Pons (tissue), 1 donor: Measurements from ENCODE around the gene CCNYL1.
"Not testable (repeated sequence)": the region's sequence is repeated elsewhere in the genome, so short reads cannot be mapped to it uniquely, and the experiment has no call there.

ENCODE experiments used
- DNase-seq: peaks from one replicate; pipeline ENCODE4 v3.0.0-alpha.2; 2016; ENCODE audit warnings: low spot score

The CCNYL1 gene

DNA sequence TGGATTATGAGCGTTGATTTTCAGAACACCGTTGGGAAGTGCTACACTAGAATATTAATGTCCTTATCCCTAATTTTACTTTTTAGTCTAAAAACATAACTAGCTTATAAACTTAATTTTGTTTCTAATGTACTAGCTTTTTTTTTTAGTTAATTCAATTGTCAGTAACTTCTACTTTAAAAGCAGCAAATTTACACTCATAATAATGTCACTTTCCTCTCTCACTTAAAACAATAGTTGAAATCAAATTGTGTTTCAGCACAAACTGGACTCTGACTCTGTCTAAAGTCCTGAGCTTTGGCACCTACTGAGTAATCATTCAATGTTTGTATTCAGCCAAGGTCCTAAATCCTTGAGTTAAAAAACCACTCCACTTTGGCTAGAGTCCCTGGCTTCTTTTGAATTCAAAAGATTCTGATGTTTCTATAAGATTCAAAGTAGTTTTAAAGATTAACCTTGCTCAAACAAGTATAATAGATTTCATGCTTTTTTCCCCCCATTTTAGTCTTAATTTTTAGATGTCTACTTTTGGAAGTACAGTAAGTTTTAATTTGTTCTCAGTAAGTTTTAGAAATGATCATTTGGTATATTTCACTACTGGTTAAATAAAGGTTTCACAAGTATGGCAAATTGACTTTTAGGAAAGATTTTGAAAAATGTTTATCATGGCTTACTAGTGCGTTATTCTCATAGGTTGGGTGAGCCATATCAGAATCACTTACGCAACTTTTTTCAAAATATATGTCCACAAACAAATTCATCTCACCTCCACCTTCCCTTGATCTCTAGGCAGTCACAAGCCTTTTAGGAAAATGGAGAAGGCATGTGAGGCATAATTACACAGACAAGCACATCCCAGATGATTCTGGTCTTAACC lies 23.4 kb downstream of the CCNYL1 start:
- DNase-seq, result no peak

DNA sequence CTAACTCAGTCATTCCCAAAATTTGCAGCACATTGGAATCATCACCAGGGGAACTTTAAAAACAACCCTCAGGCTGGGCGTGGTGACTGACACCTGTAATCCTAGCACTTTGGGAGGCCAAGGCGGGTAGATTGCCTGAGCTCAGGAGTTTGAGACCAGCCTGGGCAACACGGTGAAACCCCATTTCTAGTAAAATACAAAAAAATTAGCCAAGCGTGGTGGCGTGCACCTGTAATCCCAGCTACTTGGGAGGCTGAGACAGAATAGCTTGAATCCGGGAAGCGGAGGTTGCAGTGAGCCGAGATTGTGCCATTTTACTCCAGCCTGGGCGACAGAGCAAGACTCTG lies 24.0 kb downstream of the CCNYL1 start:
- not testable (repeated sequence) for DNase-seq

DNA sequence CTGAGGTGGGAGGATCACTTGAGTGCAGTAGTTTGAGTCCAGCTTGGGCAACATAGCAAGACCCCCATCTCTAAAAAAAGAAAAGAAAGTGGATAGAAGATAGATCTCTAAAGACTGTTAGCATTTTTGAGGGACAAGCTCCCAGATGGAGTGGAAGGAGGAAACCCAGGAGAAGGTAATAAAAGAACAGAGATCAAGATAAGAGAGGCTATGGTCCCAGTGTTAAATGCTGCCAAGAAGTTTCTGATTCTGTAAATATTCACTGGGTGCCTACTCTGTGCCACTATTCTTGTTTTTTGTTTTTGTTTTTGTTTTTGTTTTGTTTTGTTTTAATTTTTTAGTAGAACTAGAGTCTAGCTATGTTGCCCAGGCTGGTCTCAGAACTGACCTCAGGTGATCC lies 32.1 kb downstream of the CCNYL1 start:
- DNase-seq, result no peak

DNA sequence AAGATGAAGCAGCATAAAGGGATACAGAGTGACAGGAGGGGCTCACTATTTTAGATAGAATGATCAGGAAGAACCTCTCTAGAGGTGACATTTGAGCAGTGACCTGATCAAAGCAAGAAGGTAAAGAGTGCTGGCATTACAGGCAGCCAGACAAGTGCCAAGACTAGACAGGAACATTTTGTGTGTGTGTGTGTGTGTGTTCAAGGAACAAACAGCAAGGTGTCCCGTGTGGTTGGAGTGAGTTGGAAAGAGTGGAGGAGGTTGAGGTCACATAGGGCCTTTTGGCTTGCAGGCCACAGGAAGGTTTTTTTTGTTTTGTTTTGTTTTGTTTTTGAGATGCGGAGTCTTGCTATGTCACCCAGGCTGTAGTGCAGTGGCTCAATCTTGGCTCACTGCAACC lies 32.6 kb downstream of the CCNYL1 start:
- DNase-seq, result no peak

DNA sequence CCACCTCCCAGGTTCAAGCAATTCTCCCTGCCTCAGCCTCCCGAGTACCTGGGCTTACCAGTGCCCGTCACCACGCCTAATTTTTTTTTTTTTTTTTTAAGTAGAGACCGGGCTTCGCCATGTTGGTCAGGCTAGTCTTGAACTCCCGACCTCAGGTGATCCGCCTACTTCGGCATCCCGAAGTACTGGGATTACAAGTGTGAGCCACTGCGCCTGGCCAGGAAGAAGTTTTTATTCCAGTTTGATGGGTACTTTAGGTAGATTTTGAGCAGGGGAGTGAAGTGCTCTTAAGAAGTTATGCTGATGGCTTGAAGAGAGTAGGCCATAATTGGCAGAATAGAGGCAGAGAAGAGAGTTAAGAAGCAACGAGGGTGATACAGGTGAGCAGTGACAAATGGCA lies 33.0 kb downstream of the CCNYL1 start:
- DNase-seq, result no peak

DNA sequence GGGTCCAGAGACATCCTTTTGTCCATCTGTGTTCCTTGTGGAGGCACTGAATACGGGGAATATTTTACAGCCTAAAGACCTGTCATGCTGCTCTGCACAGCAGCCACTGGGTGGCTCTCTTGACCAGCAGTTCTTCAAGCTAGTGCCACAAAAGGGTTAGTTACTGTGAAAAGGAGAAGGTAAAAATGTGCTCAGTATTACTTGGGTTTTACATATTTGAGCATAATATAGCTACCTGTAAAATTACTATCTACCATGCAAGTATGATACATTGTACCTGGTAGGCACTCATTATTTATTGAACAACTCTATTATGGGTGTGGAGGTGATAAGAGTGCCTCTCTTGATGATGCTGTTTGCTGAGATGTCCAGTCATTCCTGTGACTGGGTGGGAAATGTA lies 34.7 kb downstream of the CCNYL1 start:
- DNase-seq, result peak; percentile 85

DNA sequence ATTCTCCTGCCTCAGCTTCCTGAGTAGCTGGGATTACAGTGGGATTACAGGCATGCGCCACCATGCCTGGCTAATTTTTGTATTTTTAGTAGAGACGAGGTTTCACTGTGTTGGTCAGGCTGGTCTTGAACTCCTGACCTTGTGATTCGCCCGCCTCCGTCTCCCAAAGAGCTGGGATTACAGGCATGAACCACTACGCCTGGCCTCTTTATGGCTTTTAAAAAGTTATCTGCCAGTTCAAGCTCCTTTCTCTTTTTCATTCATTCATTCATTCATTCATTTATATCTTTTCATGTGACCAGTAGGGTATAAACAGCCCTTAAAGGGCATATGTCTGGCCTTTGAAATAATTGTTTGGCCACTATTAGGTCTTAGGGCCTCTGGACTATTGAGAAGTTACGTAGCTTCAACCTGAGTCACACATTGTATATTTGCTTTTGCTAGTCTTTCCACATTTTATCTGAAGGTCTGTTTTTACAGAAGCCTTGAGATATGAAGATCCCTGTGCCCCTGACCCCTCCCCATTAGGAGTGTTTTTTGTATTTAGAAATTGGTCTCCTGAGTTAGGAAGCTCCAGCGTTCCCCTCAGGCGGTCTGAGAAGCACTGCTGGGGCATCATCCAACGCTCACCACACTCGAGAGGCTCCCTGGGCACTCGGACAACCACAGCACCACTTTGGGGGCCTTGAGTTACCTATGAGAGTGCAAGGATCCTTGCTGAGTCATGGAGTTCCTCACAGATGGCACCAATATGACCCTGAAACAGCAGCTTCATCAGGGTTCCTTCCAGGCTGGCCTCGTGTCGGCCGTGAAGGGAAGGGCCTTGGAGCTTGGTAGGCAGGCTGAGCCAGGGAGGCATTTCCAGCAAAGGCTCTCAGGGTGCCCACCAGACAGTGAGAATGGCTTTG lies 36.5 kb downstream of the CCNYL1 start:
- no peak for DNase-seq

DNA sequence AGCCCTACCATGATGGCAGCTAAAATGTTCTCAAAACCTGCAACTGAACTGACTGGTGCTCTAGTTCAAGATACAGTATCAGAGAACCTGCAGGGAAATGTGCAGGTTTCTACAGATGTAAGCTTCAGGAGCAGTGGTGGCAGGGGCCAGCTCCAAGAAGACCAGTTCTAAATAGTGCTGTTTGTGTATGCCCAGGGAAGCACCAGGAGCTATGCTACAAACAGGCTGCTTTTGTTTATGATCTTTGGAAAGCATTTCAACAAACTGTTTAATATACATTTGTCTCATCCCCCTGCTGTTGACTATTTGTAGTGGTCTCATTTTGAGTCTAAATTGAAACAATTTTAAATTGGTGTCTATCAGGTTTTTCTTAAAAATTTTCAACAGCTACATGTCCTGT lies 37.6 kb downstream of the CCNYL1 start:
- peak; percentile 56 for DNase-seq

DNA sequence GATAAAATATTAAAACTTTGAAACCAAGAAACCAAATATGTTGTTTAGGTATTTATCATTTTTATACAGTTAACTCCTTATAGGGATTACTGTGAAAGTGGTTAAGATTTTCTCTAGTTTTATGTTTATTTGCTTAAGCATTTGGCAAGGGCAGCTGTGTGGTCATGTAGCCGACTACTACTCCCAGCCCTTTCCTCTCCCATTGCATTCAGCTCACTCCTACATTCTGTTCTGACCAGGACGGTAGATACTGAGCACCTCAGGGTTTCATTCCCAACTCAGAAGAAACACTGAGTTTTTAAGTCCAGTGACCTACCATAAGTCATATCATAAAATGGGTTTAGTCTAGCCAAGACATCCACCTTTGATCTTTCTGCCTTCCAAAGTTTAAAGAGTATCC lies 38.4 kb downstream of the CCNYL1 start:
- DNase-seq, result no peak

DNA sequence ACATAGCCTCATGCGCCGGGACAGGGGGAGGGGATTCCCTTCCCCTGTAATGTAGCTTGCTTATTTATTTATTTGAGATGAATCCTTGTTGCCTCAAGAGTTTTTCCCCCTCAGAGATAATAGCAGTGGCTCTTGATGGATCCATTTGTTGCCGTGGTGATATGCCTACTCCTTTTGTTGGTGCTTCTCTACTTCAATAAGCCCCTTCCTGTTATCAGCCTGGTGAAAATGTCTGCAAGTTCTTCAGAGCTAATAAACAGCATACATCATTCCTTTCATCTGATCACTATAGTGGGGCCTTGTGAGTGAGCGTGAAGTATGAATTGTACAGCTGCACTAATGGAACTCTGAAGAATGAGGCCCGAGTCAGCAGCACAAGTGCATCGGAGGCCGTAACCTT lies 38.9 kb downstream of the CCNYL1 start:
- peak; percentile 45 for DNase-seq

DNA sequence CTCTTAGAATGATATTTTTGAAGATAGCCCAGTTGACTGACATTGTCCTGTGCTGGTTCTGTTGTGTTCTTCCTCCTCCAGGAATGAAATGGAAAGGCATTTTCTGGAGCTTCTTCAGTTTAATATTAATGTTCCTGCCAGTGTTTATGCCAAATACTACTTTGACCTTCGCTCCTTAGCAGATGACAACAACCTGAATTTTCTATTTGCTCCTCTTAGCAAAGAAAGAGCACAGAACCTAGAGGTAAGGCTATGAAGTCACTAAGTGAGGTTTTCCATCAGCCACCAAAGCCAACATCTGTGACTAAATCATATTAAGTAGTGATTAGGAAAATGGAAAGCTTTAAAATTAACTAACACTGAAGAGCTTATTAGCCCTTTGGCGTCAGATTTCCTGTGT lies 39.4 kb downstream of the CCNYL1 start:
- DNase-seq, result no peak

DNA sequence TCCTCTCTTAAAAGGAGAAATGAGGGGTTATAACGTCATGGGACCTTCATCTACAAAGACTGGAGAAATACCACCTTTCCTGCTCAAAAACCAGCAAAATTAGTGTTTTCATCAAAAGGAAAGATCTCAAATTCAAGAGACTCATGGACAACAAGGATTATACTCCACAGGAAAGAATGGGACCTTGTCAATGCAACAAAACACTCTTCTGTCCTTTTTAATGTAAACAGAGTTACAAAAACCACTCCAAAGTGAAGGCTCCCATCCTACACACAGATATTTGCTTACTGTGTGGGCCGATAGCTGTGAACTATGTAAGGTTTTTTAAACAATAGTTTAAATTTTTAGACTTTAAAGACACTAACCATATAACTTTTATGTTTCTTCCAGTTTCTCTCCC lies 42.2 kb downstream of the CCNYL1 start:
- DNase-seq, result peak; percentile 75

DNA sequence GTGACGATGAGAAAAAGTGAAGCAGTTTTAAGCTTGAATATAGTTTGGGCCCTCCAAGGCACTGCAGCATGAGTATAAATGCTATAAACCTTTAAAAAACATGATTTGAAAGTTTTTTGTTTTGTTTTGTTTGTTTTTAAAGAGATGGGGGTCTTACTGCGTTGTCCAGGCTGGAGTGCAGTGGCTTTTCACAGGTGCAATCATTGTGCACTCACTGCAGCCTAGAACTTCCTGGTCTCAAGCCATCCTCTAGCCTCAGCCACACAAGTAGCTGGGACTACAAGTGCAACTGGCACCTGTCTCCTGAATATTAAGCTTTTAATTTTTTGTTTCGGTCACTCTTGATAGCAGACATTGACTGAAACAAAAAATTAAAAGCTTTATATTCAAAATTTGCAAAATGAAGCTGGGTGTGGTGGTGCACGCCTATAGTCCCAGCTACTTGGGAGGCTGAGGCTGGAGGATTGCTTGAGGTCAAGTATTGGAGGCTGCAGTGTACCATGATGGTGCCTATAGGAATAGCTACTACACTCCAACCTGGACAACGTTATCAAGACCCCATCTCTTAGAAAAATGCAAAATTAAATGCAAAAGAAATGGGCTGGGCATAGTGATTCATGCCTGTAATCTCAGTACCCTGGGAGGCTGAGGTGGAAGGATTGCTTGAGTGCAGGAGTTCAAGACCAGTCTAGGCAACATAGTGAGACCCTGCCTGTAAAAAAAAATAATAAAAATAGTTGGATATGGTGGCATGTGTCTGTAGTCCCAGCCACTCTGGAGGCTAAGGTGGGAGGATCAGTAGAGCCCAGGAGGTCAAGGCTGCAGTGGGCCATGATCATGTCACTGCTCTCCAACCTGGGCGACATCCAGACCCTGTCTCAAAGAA lies 43.3 kb downstream of the CCNYL1 start:
- no peak for DNase-seq

DNA sequence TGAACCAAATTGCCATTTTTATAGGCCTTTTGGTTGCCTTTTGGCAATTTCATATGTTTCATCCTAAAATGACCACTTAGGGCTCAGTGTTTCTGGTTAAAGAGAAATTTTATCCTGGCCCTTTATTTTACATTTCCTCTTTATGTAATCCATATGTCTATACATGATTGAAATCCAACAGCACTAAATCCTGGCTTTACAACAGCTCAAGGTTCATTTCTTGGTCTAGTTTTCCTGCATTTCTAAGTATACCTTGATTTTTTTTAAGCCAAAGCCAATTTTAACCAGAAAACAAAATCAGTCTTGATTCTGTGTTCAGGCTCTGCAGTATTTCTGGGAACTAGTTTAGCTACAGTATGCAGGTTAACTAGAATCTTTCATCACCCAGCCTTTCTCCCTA lies 46.6 kb downstream of the CCNYL1 start:
- DNase-seq, result no peak

DNA sequence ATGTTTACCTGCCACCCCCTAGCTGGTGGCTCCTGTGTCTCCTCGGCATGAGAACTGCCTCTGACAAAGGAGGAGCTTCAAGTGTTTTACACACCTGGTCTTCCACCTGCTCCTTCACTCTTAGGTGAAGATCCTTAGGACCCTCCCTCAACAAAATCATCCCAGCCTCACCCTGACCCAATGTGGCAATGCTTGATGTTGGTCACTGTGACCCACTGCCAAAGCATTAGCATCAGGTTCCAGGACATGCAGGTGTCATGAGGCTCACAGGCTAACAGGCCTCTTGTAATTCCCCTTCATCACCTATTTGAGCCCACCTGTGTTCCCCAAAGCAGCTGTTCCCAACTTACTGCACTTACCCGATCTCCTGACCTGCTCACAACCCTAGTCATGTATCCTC lies 48.5 kb downstream of the CCNYL1 start:
- no peak for DNase-seq

DNA sequence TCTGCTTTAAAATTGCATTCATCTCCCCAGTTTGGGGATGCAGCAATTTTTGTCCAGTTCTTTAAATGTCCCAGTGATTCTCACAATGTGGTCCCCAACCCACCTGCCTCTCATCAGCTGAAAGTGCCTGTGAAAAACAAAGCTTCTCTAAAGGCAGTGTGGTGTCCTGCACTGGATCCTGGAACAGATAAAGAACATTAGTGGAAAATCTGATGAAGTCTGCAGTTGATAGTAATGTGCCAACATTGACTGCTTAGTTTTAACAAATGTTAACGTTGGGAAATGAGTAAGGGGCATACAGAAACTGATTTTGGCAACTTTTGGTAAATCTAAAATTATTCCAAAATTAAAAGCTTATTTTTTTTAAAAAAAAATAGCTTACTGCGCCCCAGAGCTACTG lies 49.0 kb downstream of the CCNYL1 start:
- no peak for DNase-seq

DNA sequence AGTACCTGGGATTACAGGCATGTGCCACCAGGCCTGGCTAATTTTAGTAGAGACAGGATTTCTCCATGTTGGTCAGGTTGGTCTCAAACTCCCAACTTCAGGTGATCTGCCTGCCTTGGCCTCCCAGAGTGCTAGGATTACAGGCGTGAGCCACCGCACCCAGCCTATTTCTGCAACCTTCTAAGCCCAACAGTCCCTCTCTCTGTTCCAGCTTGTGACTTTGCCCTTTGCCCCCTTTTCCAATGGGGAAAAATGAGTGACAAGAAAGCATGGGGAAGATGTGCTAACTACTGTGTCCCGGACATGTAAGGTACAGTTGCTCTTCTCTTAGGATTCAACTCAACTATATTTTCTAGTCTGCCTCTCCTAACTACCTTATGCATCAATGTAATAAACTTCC lies 50.0 kb downstream of the CCNYL1 start:
- DNase-seq, result not testable (repeated sequence)

DNA sequence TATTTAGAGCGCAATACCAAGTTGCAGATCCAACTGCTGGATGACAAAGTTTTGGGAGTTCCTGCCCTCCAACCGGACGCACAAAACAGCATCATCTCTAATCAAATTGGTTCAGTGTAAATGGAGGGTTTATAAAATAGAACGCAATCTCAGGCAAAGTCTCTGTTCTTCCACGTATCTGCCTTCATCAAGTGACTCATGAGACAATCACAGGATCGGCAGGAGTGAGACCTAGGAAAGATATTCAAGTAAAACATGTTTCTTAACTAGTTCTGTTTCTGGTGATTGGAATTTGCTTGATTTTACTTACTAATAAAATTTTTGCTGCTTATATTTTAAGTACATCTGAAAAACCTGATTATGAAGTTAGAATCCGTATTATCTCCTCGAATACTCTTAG lies 50.7 kb downstream of the CCNYL1 start:
- DNase-seq, result no peak

DNA sequence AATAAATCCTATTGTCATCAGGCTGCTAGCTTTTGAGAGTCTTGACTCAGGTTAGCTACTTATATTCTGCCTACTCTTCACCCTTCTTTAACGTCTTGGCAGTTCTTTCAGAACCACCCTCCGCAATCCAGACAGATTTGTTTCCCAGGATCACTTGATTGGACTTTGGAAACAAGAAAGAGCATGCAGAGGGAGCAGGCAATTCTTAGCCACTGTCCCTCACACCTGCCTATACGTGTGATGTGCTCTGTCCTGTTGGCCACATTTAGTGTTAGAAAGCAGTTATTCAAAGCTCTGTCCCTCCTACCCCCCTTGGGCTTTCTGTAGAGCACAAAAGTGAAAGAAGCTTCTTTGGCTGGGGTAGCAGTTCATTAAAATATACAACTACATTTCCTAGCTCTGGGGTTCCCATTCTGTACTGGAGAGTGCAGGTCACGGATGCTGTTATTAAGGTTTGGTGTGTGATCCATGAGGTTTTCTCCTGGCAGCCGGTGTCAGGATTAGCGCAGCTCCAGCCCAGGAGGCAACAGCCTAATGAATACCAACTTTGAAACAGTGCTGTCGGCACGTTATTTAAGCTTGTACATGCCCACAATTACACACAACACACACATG lies 52.0 kb downstream of the CCNYL1 start:
- DNase-seq, result no peak

DNA sequence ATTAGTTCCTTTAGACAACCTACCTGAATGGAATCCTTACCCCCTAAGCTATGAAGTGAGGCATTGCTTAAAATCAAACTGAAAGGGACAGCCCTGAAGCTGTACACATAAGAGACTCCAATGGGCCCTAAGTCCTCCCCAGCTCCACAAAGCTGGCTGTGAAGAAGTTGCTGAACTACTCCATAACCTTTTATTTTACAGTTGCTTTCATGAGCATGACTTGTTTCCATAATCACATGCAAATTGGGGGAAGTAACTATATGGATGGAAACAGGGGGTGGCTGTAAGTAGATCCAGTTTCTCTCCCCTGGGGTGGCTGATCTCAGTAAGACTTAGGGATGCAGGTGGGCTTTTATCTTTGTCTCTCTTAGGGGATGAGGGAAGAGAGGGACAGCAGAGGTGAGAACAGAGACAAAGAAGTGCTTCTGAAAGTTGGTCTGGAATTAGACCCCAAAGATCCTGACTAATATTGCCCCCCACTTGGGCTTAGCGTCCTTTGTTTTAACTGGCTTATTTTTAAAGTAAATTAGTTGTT lies 52.7 kb downstream of the CCNYL1 start:
- DNase-seq, result no peak

DNA sequence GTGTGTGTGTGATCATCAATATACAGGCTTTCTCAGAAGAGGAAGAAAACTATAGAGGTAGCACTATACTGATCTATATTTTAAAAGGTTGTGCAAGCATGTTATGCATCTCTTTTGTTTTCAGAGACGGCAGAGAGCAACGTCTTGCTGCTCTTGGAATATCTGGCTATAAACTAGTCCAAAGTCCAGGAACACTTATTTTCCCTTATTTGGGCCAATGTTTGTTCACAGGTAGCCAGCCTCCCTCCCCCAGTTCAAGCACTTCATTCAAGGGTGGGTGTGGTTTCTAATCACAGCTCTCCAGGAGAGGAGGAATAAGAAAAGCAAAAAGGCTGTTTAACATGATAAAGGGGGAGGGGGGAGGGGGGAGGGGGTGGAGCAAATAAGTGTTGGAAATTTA lies 54.1 kb downstream of the CCNYL1 start:
- DNase-seq, result no peak
